Mesothelial cell of epicardium (in vitro differentiated cells): Measurements from ENCODE around the gene MTUS2. TPM values are rescaled to one million over a fixed set of nuclear protein-coding genes. Genes with fewer than 3 reads are reported as not detected.

Experiments
- DNase-seq, 2 experiments: peaks; one replicate each; pipeline ENCODE4 v3.0.0; 2021; ENCODE audit warnings: low spot score in 2 of 2; ENCODE audit not compliant: unreplicated experiment in 2 of 2
- H3K27ac Mint-ChIP-seq: 2 replicates; pipeline ENCODE4 v1.8.0; 2021; ENCODE audit warnings: mixed read lengths
- H3K27me3 Mint-ChIP-seq: 2 replicates; pipeline ENCODE4 v1.8.0; 2021; ENCODE audit warnings: low read depth, mixed read lengths
- H3K36me3 Mint-ChIP-seq: 2 replicates; pipeline ENCODE4 v1.8.0; 2021; ENCODE audit warnings: mixed read lengths
- H3K4me1 Mint-ChIP-seq: 2 replicates; pipeline ENCODE4 v1.8.0; 2021; ENCODE audit warnings: mixed read lengths
- H3K4me3 Mint-ChIP-seq: 2 replicates; pipeline ENCODE4 v1.8.0; 2021; ENCODE audit warnings: mild to moderate bottlenecking, moderate library complexity, mixed read lengths
- H3K9me3 Mint-ChIP-seq: 2 replicates; pipeline ENCODE4 v1.8.0; 2021; ENCODE audit warnings: mixed read lengths
- CTCF ChIP-seq: fragments of 200-600 bp; sonication (generic); IDR thresholded peaks from one replicate; pipeline ENCODE4 v1.5.0; 2021; ENCODE audit warnings: antibody characterized with exemption; ENCODE audit not compliant: unreplicated experiment
- total RNA-seq: library from RNA; stranded (reverse); gene quantifications from 3 replicates; pipeline ENCODE4 v1.2.1, GENCODE V29; 2021

Gene MTUS2
- total RNA-seq, 1 donor from 2014 or later: 1.4 TPM

GRCh38 chr13:29536853-29537252, 716.7 kb downstream of the MTUS2 start:
- no peak for DNase-seq
- no peak for TF ChIP-seq CTCF
- no peak overlapping the region for H3K4me3 Mint-ChIP-seq
- peaks cover 25% of the 10 kb centered on the region for H3K4me1 Mint-ChIP-seq
- H3K9me3 Mint-ChIP-seq: no peaks in the 10 kb centered on the region
- H3K27me3 Mint-ChIP-seq: no peaks in the 10 kb centered on the region
- no peak overlapping the region for H3K27ac Mint-ChIP-seq
- H3K36me3 Mint-ChIP-seq: no peaks in the 10 kb centered on the region

- no peak for DNase-seq
- no peak for TF ChIP-seq CTCF
- Mint-ChIP-seq H3K27me3 (no peaks in the 10 kb centered on the region), H3K36me3 (no peaks in the 10 kb centered on the region), H3K4me3 (no peak overlapping the region), H3K4me1 (peaks cover 14% of the 10 kb centered on the region), H3K27ac (no peak overlapping the region), H3K9me3 (no peaks in the 10 kb centered on the region)
These were observed 717.9 kb downstream of the MTUS2 start for GRCh38 chr13:29537736-29538651.

- TF ChIP-seq CTCF: no peak
- Mint-ChIP-seq H3K27ac (no peak overlapping the region), H3K4me3 (no peak overlapping the region)
These were observed 718.5 kb downstream of the MTUS2 start for GRCh38 chr13:29538652-29539040.

GRCh38 chr13:29539856-29540255, 719.7 kb downstream of the MTUS2 start:
- Mint-ChIP-seq H3K9me3 (no peaks in the 10 kb centered on the region), H3K4me3 (no peak overlapping the region), H3K36me3 (no peaks in the 10 kb centered on the region), H3K27ac (no peak overlapping the region), H3K27me3 (no peaks in the 10 kb centered on the region), H3K4me1 (peaks cover 10% of the 10 kb centered on the region)
- TF ChIP-seq CTCF: no peak
- no peak for DNase-seq

More at GRCh38 chr13:29538652-29539040, 718.5 kb downstream of the MTUS2 start:
- no peaks in the 10 kb centered on the region for H3K9me3 Mint-ChIP-seq
- no peaks in the 10 kb centered on the region for H3K27me3 Mint-ChIP-seq
- H3K36me3 Mint-ChIP-seq: no peaks in the 10 kb centered on the region
- peaks cover 11% of the 10 kb centered on the region for H3K4me1 Mint-ChIP-seq
- DNase-seq: no peak

- H3K4me3 Mint-ChIP-seq: no peak overlapping the region
- H3K27ac Mint-ChIP-seq: no peak overlapping the region
- no peaks in the 10 kb centered on the region for H3K27me3 Mint-ChIP-seq
- H3K4me1 Mint-ChIP-seq: peaks cover 10% of the 10 kb centered on the region
- no peak for TF ChIP-seq CTCF
- H3K9me3 Mint-ChIP-seq: no peaks in the 10 kb centered on the region
- no peaks in the 10 kb centered on the region for H3K36me3 Mint-ChIP-seq
- no peak for DNase-seq
These were observed 720.2 kb downstream of the MTUS2 start for GRCh38 chr13:29540334-29540733.
